IMR-90 (cell line): ENCODE results near the gene GARNL3. TPM values are rescaled to one million over a fixed set of nuclear protein-coding genes. Genes with fewer than 3 reads are reported as not detected.

Source experiments
- ATAC-seq: fragments of 200-7000 bp; cut with Tn5 transposase; 2 replicates; pipeline ENCODE4 v1.9.1; 2020; ENCODE audit warnings: low read depth, mild to moderate bottlenecking, moderate library complexity
- BruUV-seq: library from RNA; stranded (reverse); fragments of 400-500 nt; replicated peaks from 2 replicates; lab custom pipeline; 2021; lab: Mats Ljungman, UMichigan
- CTCF ChIA-PET: fragments of 300-600 bp; formaldehyde crosslinking; extraction: SDS; loops from one replicate; lab custom pipeline; 2021; ENCODE audit warnings: antibody characterized with exemption; lab: Yijun Ruan, JAX
- POLR2A ChIA-PET: fragments of 300-600 bp; sonication (Branson Sonifier 250); formaldehyde crosslinking; loops from one replicate; lab custom pipeline; 2022; ENCODE audit warnings: antibody characterized with exemption; ENCODE audit not compliant: unreplicated experiment; lab: Charles Lee
- DNase-seq: peaks from one replicate; pipeline ENCODE4 v3.0.0; 2013
- H2AFZ ChIP-seq: replicated peaks from 2 replicates; pipeline ENCODE3; 2013; ENCODE audit warnings: low read length, mild to moderate bottlenecking; ENCODE audit not compliant: poor library complexity
- H2AK5ac ChIP-seq: 2 replicates; pipeline ENCODE4 v1.6.1; 2013; ENCODE audit warnings: low read depth, low read length, inconsistent platforms
- H2AK9ac ChIP-seq: replicated peaks from 2 replicates; pipeline ENCODE3; 2013; ENCODE audit warnings: mild to moderate bottlenecking, low read depth, low read length, moderate library complexity; ENCODE audit not compliant: poor library complexity
- H2BK120ac ChIP-seq: 2 replicates; pipeline ENCODE4 v1.6.1; 2013; ENCODE audit warnings: low read depth, low read length, inconsistent platforms
- H2BK15ac ChIP-seq: 3 replicates; pipeline ENCODE4 v1.6.1; 2013; ENCODE audit warnings: low read depth, low read length, inconsistent platforms
- H2BK20ac ChIP-seq: 2 replicates; pipeline ENCODE4 v1.6.1; 2013; ENCODE audit warnings: low read depth, mild to moderate bottlenecking, inconsistent platforms, low read length, moderate library complexity
- H2BK5ac ChIP-seq: 2 replicates; pipeline ENCODE4 v1.6.1; 2013; ENCODE audit warnings: mild to moderate bottlenecking, low read depth, low read length, inconsistent platforms; ENCODE audit not compliant: poor library complexity, severe bottlenecking
- H3K14ac ChIP-seq: replicated peaks from 2 replicates; pipeline ENCODE4 v1.6.1; 2013; ENCODE audit warnings: low read depth, low read length, inconsistent platforms
- H3K18ac ChIP-seq: 2 replicates; pipeline ENCODE4 v1.6.1; 2013; ENCODE audit warnings: low read depth, low read length, control low read depth
- H3K23ac ChIP-seq: 2 replicates; pipeline ENCODE4 v1.6.1; 2013; ENCODE audit warnings: low read depth, low read length, inconsistent platforms
- H3K27ac ChIP-seq: 2 replicates; pipeline ENCODE4 v1.5.1; 2013; ENCODE audit warnings: mild to moderate bottlenecking, control low read depth, low read length; ENCODE audit not compliant: insufficient read depth
- H3K27me3 ChIP-seq: 2 replicates; pipeline ENCODE4 v1.6.1; 2013; ENCODE audit warnings: low read length; ENCODE audit not compliant: control insufficient read depth, insufficient read depth
- H3K36me3 ChIP-seq: 2 replicates; pipeline ENCODE4 v1.6.1; 2013; ENCODE audit warnings: low read length, mixed read lengths; ENCODE audit not compliant: control insufficient read depth, insufficient read depth
- H3K4ac ChIP-seq: 2 replicates; pipeline ENCODE4 v1.6.1; 2013; ENCODE audit warnings: low read depth, low read length, inconsistent platforms
- H3K4me1 ChIP-seq: 2 replicates; pipeline ENCODE4 v1.6.1; 2013; ENCODE audit warnings: low read length, mixed read lengths; ENCODE audit not compliant: control insufficient read depth, insufficient read depth
- H3K4me2 ChIP-seq: 2 replicates; pipeline ENCODE4 v1.6.1; 2013; ENCODE audit warnings: low read depth, mild to moderate bottlenecking, control low read depth, low read length, moderate library complexity
- H3K4me3 ChIP-seq: 2 replicates; pipeline ENCODE4 v1.5.1; 2013; ENCODE audit warnings: low read depth, mild to moderate bottlenecking, control low read depth, low read length, moderate library complexity; ENCODE audit not compliant: insufficient read depth
- H3K56ac ChIP-seq: 2 replicates; pipeline ENCODE4 v1.6.1; 2013; ENCODE audit warnings: low read length, inconsistent platforms; ENCODE audit not compliant: insufficient read depth; ENCODE audit errors: extremely low read depth
- H3K79me1 ChIP-seq, 2 experiments: 2 replicates each; pipeline ENCODE4 v1.6.1; 2013; ENCODE audit warnings: low read length in 2 of 2, inconsistent platforms in 1 of 2, low read depth in 1 of 2
- H3K9ac ChIP-seq: 2 replicates; pipeline ENCODE4 v1.6.1; 2013; ENCODE audit warnings: low read depth, low read length, control low read depth
- H3K9me1 ChIP-seq: 2 replicates; pipeline ENCODE4 v1.6.1; 2013; ENCODE audit warnings: low read length, inconsistent platforms; ENCODE audit not compliant: insufficient read depth
- H3K9me3 ChIP-seq: 2 replicates; pipeline ENCODE4 v1.6.1; 2013; ENCODE audit warnings: low read length; ENCODE audit not compliant: control insufficient read depth, insufficient read depth
- H4K20me1 ChIP-seq: 2 replicates; pipeline ENCODE4 v1.6.1; 2013; ENCODE audit warnings: low read length, inconsistent platforms; ENCODE audit not compliant: insufficient read depth
- H4K5ac ChIP-seq: 2 replicates; pipeline ENCODE4 v1.6.1; 2013; ENCODE audit warnings: mild to moderate bottlenecking, low read depth, low read length, control low read depth
- H4K8ac ChIP-seq, 2 experiments: 2 replicates each; pipeline ENCODE4 v1.6.1; 2013; ENCODE audit warnings: low read depth in 2 of 2, low read length in 2 of 2, control low read depth in 1 of 2, inconsistent platforms in 1 of 2
- H4K91ac ChIP-seq: 2 replicates; pipeline ENCODE4 v1.6.1; 2013; ENCODE audit warnings: low read depth, low read length, inconsistent platforms; ENCODE audit not compliant: insufficient read depth
- CHD1 ChIP-seq: IDR thresholded peaks from 2 replicates; pipeline ENCODE4 v1.6.1; 2012; ENCODE audit warnings: low read depth, low read length, improper control_type of control experiment
- CTCF ChIP-seq: conservative IDR thresholded peaks from 2 replicates; pipeline ENCODE4 v1.5.1; 2012; ENCODE audit warnings: mild to moderate bottlenecking, low read depth, low read length, improper control_type of control experiment
- ELK1 ChIP-seq: fragments of 150-350 bp; IDR thresholded peaks from 2 replicates; pipeline ENCODE4 v1.6.1; 2016; ENCODE audit warnings: low read depth, mild to moderate bottlenecking, low read length, moderate library complexity, borderline replicate concordance
- FOS ChIP-seq: fragments of 150-350 bp; IDR thresholded peaks from 2 replicates; pipeline ENCODE4 v1.6.1; 2016; ENCODE audit warnings: low read depth, low read length
- MAFK ChIP-seq: IDR thresholded peaks from 2 replicates; pipeline ENCODE4 v1.6.1; 2012; ENCODE audit warnings: low read depth, low read length, improper control_type of control experiment
- MAZ ChIP-seq: IDR thresholded peaks from 2 replicates; pipeline ENCODE4 v1.6.1; 2012; ENCODE audit warnings: low read depth, mild to moderate bottlenecking, low read length, improper control_type of control experiment, moderate library complexity, borderline replicate concordance
- NFE2L2 ChIP-seq: fragments of 150-350 bp; IDR thresholded peaks from 2 replicates; pipeline ENCODE4 v1.6.1; 2016; ENCODE audit warnings: low read depth, mild to moderate bottlenecking, low read length
- RAD21 ChIP-seq: IDR thresholded peaks from 2 replicates; pipeline ENCODE4 v1.6.1; 2012; ENCODE audit warnings: low read length, improper control_type of control experiment
- RFX5 ChIP-seq: IDR thresholded peaks from 2 replicates; pipeline ENCODE4 v1.8.0; 2012; ENCODE audit warnings: low read depth, mild to moderate bottlenecking, low read length, moderate library complexity
- WGBS, 2 experiments: methylation state at CpG; one replicate each; pipeline versions ENCODE4 v1.1.5 to v1.1.7; 2013; ENCODE audit warnings: missing lambda C conversion rate in 2 of 2; ENCODE audit not compliant: insufficient read length in 1 of 2; ENCODE audit errors: extremely low coverage in 2 of 2; 5-methylcytosine and 5-hydroxymethylcytosine counted together
- dilution Hi-C: fragments of 300-500 bp; cut with HindIII; formaldehyde crosslinking; loops from one replicate; pipeline ENCODE4 v1.14.3; 2018; ENCODE audit warnings: low sequenced_read_pairs; ENCODE audit not compliant: unreplicated experiment
- in situ Hi-C: fragments of 300-500 bp; cut with MboI; formaldehyde crosslinking; loops from 3 replicates; pipeline ENCODE4 v1.14.3; 2019; ENCODE audit warnings: low sequenced_read_pairs, inconsistent platforms, mixed read lengths
- intact Hi-C: fragments of 100-400 bp; cut with micrococcal nuclease; formaldehyde crosslinking; loops from 2 replicates; pipeline ENCODE4 v1.10.0; 2022
- polyA plus RNA-seq, 3 experiments: library from polyadenylated mRNA; depleted of rRNA; stranded (reverse); fragments of >200 nt; gene quantifications; 2 replicates each; pipeline ENCODE4 v1.2.3, GENCODE V29; 2012; ENCODE audit warnings: low replicate concordance in 1 of 3
- total RNA-seq: library from RNA; depleted of rRNA; stranded (reverse); fragments of >200 nt; gene quantifications from 2 replicates; pipeline ENCODE4 v1.2.3, GENCODE V29; 2012

GARNL3 gene
- total and polyA plus RNA-seq, 2 of the 4 experiments (the other 2 are of a cell fraction), result 1.9 to 5.0 TPM

- Histone ChIP-seq H3K18ac (no peak overlapping the region), H3K27ac (no peak overlapping the region), H3K79me1 (no peaks in the 10 kb centered on the region), H3K27me3 (peaks cover 28% of the 10 kb centered on the region), H3K9me3 (no peaks in the 10 kb centered on the region), H4K91ac (no peak overlapping the region), H3K36me3 (no peaks in the 10 kb centered on the region), H2BK120ac (no peak overlapping the region), H2BK5ac (no peak overlapping the region), H3K4ac (no peak overlapping the region), H3K4me3 (no peak overlapping the region), H3K23ac (no peak overlapping the region), H3K56ac (no peak overlapping the region), H3K14ac (no peak overlapping the region), H2AK5ac (no peak overlapping the region), H2AFZ (no peak overlapping the region), H4K20me1 (peaks cover 9% of the 10 kb centered on the region; the same call in 1 of the 2 replicates), H3K9ac (no peak overlapping the region), H2BK20ac (no peak overlapping the region), H3K4me1 (peaks cover 5% of the 10 kb centered on the region), H2BK15ac (no peak overlapping the region), H4K5ac (no peak overlapping the region), H3K9me1 (peaks cover 11% of the 10 kb centered on the region), H3K4me2 (no peak overlapping the region), H4K8ac (no peak overlapping the region), H2AK9ac (no peak overlapping the region)
- POLR2A ChIA-PET, result no interaction called here
- no TSS peak for BruUV-seq
- ATAC-seq (no peak), DNase-seq (no peak)
- CTCF ChIA-PET, result no interaction called here
- TF ChIP-seq RAD21 (no peak), RFX5 (no peak), CHD1 (no peak), FOS (no peak), NFE2L2 (no peak), MAZ (no peak), CTCF (no peak), ELK1 (no peak), MAFK (no peak)
- dilution Hi-C loops, result no loop called here
- WGBS, 2 experiments, result no CpG with 5 or more reads among the region's 10 CpGs
- in situ Hi-C loops, result loop anchor here (25.0 kb wide), 1 partner anchor 450 kb away; no protein-coding TSS in a partner anchor
- intact Hi-C loops, result no loop called here
Observed at GRCh38 chr9:127386981-127387380, 122.4 kb downstream of the GARNL3 start.
